OCI-LY7 (cell line): ENCODE results near the gene ZNF181.

ENCODE experiments used
- EZH2phosphoT487 ChIP-seq: fragments of 200-600 bp; sonication (generic); IDR thresholded peaks from 2 replicates; pipeline ENCODE4 v1.6.1; 2018; ENCODE audit warnings: low read depth, borderline replicate concordance, mild to moderate bottlenecking, mixed run types, antibody characterized with exemption, low read length, moderate library complexity, mixed read lengths
- TF ChIP-seq, protein P1 (sequence below): fragments of 200-600 bp; sonication (generic); conservative IDR thresholded peaks from 2 replicates; pipeline ENCODE4 v1.5.1; 2014; ENCODE audit warnings: mild to moderate bottlenecking, antibody characterized with exemption, low read length, moderate library complexity, mixed read lengths

DNA sequence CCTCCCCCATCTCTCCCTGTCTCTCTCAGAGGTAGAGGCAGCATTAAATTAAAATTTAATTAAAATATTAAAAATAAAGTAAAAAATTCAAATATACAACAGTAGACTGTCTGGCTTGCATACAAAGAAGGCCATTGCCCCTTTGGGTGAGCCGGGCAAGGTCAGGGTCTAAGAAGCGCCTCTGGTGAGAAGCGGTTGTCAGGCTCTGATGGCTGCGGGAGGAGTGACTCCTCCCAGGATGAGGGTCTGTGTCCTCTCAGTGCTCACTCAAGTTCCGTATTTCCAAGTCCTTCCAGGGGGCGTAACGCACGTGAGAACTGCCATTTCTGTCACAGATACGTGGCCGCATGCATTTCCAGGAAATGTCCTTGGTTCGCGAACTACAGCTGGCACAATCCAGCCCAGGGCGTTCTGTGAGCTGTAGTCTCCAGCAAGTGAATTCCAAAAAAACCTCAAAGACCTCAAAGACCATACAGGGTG, 737 bp upstream of the ZNF181 start:
- TF ChIP-seq, protein P1, sequence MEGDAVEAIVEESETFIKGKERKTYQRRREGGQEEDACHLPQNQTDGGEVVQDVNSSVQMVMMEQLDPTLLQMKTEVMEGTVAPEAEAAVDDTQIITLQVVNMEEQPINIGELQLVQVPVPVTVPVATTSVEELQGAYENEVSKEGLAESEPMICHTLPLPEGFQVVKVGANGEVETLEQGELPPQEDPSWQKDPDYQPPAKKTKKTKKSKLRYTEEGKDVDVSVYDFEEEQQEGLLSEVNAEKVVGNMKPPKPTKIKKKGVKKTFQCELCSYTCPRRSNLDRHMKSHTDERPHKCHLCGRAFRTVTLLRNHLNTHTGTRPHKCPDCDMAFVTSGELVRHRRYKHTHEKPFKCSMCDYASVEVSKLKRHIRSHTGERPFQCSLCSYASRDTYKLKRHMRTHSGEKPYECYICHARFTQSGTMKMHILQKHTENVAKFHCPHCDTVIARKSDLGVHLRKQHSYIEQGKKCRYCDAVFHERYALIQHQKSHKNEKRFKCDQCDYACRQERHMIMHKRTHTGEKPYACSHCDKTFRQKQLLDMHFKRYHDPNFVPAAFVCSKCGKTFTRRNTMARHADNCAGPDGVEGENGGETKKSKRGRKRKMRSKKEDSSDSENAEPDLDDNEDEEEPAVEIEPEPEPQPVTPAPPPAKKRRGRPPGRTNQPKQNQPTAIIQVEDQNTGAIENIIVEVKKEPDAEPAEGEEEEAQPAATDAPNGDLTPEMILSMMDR: no peak
- no peak for TF ChIP-seq EZH2phosphoT487
